Cardiac fibroblast (primary cell): ENCODE measurements around the gene CACNB4.
A peak's percentile ranks its signal among the peaks of the same experiment; 100 is the strongest.

ENCODE experiments used
- DNase-seq, 2 donors: peaks; one replicate each; pipeline versions ENCODE4 v3.0.0 to v3.0.0-alpha.2; 2010; ENCODE audit warnings: low read depth in 2 of 2
- H3K4me3 ChIP-seq, 2 donors: replicated peaks in 1 of 2; 1 replicate in 1 of 2; 2 replicates in 1 of 2; pipeline ENCODE4 v1.5.1; 2011; ENCODE audit warnings: low read depth in 2 of 2, low read length in 2 of 2, mild to moderate bottlenecking in 2 of 2, moderate library complexity in 1 of 2
- TF ChIP-seq, protein P1 (sequence below): IDR thresholded peaks from one replicate; pipeline ENCODE4 v1.5.1; 2011; ENCODE audit warnings: low read depth, mild to moderate bottlenecking, low read length, inconsistent platforms

The CACNB4 gene

DNA sequence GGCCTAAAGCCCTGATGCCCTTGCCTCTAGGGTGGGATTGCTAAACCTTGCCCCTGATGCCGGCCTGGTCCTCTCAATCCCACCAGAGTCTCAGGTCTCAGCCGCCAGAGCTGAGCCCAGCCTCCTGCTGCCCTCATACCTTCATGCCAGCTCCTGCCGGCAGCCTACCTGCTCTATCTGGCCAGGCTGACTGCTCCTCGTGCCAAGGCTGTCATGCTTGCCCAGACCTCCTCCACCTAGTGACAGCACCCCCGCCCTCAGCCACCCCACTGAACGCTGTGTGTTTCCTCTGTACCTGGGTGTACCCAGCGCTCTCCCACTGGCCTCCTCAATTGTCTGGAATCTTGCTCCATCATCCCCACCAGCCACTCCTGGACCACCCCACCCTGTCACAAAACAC lies 120.1 kb downstream of the CACNB4 start:
- TF ChIP-seq, protein P1, sequence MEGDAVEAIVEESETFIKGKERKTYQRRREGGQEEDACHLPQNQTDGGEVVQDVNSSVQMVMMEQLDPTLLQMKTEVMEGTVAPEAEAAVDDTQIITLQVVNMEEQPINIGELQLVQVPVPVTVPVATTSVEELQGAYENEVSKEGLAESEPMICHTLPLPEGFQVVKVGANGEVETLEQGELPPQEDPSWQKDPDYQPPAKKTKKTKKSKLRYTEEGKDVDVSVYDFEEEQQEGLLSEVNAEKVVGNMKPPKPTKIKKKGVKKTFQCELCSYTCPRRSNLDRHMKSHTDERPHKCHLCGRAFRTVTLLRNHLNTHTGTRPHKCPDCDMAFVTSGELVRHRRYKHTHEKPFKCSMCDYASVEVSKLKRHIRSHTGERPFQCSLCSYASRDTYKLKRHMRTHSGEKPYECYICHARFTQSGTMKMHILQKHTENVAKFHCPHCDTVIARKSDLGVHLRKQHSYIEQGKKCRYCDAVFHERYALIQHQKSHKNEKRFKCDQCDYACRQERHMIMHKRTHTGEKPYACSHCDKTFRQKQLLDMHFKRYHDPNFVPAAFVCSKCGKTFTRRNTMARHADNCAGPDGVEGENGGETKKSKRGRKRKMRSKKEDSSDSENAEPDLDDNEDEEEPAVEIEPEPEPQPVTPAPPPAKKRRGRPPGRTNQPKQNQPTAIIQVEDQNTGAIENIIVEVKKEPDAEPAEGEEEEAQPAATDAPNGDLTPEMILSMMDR: no peak
- no peak for DNase-seq

DNA sequence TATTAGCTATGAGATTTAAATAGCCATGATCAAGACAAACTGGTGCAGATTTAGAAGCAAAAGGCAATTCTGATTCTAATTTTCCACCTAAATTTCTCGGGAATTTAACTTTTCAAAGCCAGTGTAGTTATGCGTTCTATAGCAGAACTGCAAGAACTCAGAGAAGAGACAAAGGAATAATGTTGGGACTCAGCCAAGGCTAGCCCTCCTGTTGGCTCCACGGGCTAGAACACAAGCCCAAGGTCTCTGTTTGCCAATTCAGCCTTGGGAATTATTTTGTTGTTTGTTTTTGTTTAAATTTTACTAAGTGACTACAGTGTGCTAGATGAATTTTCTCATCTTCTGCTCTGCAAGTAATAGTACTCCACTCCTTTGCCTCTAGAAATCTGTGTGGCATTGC lies 121.2 kb downstream of the CACNB4 start:
- H3K4me3 ChIP-seq: no peak overlapping the region
- TF ChIP-seq, protein P1: no peak
- DNase-seq: no peak

More for the DNA sequence above, 120.1 kb downstream of the CACNB4 start:
- no peak overlapping the region for H3K4me3 ChIP-seq

GRCh38 chr2:151976945-151977353 lies 121.9 kb downstream of the CACNB4 start:
- H3K4me3 ChIP-seq: no peak overlapping the region
- TF ChIP-seq, protein P1: no peak
- DNase-seq: no peak

DNA sequence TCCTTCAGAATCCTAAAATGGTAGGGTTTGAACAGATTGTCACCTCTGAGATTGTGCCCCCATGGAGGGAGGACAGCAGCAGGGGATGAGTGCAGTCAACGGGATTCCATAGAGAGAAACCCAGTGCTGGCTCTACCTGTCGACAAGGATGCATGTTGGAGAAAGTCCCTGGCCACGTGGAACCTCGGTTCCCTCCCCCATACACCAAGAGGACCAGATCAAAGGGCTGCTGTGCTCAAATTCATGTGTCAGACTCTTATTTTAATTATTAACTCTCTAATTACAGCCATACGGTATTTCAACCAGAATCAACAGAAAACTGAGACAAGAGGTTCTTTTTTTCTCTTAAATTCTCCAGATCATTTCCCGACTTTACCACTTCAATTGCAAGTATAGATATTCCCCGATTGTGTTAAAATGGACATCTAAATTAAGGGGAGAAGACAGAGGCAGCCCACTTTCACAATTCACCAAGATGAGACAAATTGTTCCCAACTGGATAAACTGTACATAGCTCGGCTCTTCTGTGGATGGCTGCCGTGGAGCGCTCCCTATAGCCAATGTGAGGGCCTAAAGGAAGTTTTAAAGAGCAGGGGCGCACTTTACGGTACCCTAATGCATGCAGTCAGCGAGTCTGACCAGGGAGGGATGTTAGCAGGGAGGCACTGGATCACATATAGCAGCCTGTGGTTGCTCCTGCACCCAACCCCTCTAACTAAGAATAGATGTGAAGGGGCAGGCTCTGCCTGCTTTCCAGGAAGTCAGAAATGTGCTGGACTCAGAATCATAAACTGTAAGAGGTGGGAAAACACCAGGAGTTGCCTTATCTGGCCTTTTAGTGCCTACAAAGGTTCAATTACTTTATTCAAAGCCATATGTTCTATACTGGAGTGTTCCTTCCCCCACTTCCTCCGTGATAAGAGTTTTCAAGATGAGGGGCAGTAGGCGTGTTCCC lies 123.1 kb downstream of the CACNB4 start:
- TF ChIP-seq, protein P1: no peak
- no peak overlapping the region for H3K4me3 ChIP-seq
- DNase-seq: no peak

DNA sequence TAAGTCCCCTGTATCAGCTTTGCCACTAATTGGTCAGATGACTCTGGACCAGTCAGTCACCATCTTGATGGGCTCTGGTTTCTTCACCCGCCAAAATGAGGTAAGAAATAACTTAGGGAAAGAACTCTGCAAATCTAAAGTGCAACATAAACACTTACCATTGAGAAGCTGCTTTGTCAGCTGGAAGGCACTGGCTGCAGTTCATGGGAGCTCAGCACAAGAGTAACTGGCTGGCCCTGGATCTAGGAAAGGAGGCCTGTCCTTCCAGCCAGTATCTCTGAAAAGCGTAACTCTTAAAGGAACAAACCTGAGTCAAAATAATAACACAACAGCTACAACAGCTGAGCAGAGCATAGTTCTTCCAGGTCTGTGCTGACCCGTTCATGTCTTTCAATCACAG lies 123.9 kb downstream of the CACNB4 start:
- DNase-seq: no peak
- no peak overlapping the region for H3K4me3 ChIP-seq
- TF ChIP-seq, protein P1: no peak

DNA sequence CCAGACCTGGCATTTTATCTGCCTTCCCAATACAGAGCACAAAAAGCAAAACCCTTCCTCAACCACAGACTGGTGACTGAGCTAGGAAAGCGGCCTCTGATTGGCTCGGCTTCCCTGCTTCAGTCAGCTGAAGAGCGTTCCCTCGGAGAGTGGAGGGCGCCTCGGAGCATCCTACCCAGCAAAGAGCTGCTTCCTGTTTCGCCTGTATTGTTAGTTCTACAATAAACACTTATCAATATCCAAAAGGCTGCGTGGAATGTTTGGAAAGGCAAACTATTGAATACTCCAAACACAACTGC lies 125.0 kb downstream of the CACNB4 start:
- H3K4me3 ChIP-seq: no peak overlapping the region
- peak; percentile 4 to 26 for DNase-seq
- TF ChIP-seq, protein P1: no peak
